Measurements from ENCODE around the gene DCAF12L2.

Gene DCAF12L2

DNA sequence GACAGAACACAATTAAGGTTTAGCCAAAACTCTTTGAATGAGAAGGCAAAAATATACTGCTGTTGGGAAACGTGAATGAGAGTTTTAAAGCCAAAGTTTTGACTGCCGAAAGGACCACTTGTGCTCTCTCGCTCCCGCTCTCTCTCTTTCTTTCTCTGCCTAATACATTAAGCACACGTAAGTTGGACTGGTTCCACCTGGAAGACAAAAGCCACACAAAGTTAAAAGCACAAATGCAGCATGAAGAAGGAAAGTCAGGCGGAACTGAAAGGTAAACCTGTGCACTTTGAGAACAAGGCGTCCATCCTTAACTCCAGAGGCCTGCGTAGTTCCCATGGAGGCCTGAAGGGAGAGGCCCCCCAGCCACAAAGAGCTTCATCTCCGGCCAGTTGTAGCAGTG, 1.9 kb downstream of the DCAF12L2 start:
- no peak for DNase-seq (ENCODE audit: low spot score)
- TF ChIP-seq, protein P1, sequence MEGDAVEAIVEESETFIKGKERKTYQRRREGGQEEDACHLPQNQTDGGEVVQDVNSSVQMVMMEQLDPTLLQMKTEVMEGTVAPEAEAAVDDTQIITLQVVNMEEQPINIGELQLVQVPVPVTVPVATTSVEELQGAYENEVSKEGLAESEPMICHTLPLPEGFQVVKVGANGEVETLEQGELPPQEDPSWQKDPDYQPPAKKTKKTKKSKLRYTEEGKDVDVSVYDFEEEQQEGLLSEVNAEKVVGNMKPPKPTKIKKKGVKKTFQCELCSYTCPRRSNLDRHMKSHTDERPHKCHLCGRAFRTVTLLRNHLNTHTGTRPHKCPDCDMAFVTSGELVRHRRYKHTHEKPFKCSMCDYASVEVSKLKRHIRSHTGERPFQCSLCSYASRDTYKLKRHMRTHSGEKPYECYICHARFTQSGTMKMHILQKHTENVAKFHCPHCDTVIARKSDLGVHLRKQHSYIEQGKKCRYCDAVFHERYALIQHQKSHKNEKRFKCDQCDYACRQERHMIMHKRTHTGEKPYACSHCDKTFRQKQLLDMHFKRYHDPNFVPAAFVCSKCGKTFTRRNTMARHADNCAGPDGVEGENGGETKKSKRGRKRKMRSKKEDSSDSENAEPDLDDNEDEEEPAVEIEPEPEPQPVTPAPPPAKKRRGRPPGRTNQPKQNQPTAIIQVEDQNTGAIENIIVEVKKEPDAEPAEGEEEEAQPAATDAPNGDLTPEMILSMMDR (IDR thresholded peaks at IDR 0.05; ENCODE audit: extremely low read depth, missing control alignments) = no peak

DNA sequence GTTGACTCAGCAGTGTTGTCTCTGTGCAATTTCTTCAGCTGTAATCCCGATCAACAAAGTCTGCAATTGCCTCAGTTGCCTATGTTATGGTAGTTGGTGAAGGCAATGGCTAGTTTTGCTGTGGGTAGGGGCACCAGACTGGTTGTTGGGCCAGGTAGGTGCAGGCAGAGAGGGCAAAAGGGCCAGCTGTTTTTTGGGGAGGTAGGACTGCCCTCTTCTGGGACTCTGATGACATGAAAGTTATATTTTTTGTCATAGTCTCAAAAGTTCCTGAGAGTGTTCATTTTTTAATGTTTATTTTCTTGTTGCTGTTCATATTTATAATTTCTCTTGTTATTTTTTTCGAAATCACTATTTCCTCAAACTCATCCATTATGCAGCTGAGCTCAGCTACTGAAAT, 25.1 kb downstream of the DCAF12L2 start:
- TF ChIP-seq, protein P1 (IDR thresholded peaks at IDR 0.05; ENCODE audit: extremely low read depth, missing control alignments) = no peak
- DNase-seq (ENCODE audit: low spot score) = no peak

DNA sequence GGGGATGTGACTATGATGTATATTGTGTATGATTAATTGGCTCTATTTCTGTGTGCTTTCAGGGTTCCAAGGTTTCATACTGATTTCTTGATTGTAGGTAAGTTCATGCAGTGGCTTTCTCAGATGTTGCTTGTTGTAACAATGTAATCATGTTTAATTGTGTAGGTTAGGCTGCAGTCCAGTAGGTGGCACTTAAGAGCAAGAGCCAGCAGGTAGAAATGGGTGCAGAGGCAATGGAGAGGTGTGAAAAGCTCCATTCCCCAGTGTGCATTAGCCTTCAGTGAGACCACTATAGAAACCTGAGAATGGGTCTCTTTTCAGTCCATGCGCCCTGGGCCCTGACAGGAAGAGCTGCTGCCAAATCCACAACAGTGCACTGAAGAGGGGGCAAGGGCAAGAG, 28.2 kb downstream of the DCAF12L2 start:
- DNase-seq (ENCODE audit: low spot score) = no peak
- TF ChIP-seq, protein P1 (IDR thresholded peaks at IDR 0.05; ENCODE audit: extremely low read depth, missing control alignments) = no peak

DNA sequence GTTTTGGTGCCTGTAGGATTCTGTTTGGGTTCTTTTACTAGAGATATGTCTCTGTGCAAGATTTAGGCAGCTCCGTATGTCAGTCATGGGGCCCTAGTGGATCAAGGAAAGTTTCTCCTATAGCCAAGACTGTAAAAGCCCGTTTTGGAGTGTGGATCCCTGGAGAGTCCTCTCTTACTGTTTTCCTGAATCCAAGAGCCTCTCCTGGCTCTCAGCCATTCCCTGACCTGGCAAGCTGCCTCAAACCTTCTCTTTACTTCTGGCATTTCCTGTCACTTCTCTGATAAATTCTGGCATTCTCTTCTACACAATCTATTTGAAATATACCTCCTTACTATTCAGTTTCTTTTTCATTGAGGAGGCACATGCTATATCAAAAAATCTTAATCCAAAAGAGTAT, 41.4 kb downstream of the DCAF12L2 start:
- DNase-seq (ENCODE audit: low spot score) = no peak
- TF ChIP-seq, protein P1 (IDR thresholded peaks at IDR 0.05; ENCODE audit: extremely low read depth, missing control alignments) = no peak
